Measurements from ENCODE around the gene PIGN.
"Not testable (repeated sequence)": the region's sequence is repeated elsewhere in the genome, so short reads cannot be mapped to it uniquely, and the experiment has no call there.

Gene PIGN

DNA sequence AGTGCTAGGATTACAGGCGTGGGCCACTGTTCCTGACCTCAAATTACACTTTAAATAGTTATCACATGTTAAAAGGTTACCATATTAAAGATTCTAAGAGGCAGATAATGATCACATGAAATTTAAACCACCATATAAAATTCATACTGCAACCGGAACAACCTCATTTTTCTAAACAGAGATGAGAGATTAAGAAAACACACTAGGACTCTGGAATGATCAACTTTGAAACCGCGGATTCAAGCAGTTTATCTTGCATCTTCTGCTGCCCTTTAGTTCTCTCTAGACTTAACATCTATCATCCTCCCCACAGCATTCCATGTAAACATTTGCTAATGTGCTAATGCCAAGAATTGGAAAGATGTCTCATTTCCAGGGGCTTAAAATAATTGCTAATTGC lies 115.8 kb downstream of the PIGN start:
- in situ Hi-C loops (cut with MboI; ENCODE audit: low sequenced_read_pairs) = no loop called here

DNA sequence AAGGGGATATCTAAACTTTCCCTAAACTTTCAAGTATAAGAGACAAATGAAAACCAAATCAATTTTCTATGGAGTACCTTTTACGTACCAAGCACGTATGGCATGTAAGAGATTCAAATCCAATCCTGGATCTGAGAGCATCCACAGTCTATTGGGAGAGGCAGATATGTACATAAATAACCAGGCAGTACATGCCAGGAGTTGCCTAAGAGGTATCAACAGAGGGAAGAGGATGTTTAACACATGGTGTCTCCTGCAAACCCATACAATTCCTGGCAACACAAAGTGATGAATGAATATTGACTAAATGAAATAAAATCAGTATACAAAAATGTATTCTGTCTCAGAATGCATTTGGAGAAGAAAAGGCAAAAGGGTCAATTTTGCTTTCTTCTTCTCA lies 116.6 kb downstream of the PIGN start:
- in situ Hi-C loops (cut with MboI; ENCODE audit: low sequenced_read_pairs) = no loop called here

DNA sequence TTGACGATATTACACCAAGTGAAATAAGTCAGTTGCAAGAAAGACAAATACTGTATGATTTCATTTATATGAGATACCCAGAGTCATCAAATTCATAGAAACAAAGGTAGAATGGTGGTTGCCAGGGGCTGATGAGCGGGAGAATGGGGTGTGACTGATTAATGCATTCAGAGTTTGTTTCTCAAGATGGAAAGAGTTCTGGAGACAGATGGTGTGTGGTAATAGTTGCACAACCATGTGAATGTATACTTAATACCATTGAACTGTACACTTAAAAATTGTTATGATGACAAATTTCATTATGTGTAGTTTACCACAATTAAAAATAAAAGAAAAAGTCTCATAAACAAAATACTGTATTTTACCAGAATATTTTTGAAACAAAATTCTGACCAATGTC lies 117.3 kb downstream of the PIGN start:
- in situ Hi-C loops (cut with MboI; ENCODE audit: low sequenced_read_pairs) = no loop called here

DNA sequence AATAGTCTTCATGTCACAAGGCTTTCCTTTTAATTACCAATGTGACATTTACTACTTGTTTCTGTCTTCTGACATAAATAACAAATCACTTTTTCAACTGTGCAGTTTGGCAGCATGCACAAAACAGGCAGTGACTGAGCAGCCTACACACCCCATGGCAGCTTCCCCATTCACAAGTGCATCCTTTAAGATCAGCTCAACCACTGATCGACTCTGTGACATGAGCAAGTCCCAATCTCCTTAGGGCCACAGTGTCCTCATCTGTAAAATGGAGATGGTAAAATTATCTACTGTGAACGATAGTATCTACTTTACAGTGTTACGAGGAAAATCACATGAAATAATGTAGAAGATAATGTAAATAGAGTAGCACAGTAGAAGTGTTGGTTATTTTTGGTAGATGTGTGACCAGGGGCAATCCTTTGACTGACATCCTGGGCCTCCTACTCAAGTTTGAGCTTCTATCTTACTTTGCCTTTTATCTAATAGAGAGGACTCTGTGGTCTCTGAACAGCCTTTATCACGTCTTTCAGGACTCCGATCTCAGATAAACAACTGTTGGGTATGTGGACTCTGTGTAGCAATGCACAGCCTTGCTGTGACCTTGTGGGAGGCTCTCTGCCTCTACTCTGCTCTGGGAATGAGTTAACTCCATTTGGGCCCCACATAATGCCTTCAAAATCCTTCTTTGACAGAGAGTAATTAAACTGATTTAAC lies 120.6 kb downstream of the PIGN start:
- in situ Hi-C loops (cut with MboI; ENCODE audit: low sequenced_read_pairs) = no loop called here

DNA sequence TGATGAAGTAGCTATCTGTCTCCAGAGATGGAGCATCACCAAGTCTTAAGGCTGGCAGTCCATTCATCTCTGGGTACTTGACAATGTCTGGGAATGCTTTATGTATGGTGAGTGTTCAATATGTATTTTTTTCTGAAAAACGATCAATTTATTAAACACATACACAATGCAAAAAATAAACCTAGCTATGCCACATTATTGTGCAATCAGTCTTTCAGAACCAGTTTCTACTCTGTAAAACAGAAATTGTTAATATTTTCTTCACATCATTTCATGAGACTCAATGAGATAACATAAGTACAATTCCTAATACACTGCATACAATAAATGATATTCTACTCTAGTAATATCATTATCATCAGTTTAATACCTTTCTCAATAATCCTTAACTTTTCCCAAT lies 122.5 kb downstream of the PIGN start:
- in situ Hi-C loops (cut with MboI; ENCODE audit: low sequenced_read_pairs) = no loop called here

DNA sequence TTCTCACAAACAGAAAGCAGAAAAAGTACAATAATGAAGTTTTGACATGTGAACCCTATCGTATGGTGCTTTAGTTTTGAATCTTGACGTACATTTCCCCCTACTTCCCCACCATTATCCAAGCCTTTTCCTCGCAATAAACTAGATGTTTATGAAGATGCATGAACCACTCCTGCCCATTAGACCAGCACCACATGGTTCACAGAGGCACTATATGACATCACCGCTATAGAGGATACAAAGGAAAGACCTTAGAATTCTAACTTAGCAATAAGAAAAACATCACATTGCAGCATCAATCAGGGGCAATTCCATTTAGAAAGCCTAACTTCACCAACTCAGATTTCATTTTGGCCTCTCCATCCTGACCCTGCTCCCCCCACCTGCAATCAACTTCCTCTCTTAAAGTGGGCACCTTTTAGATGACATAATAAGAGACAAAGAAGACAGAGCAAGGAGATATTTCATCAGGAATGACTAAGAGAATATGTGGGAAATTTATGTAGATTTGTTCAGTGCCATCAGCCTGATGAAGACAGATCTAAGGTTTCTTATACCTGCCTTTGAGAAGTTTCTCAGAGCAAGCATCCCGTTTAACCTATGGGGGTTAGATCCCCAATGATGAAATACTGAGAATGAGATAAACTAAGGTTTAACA lies 124.9 kb downstream of the PIGN start:
- in situ Hi-C loops (cut with MboI; ENCODE audit: low sequenced_read_pairs) = no loop called here

DNA sequence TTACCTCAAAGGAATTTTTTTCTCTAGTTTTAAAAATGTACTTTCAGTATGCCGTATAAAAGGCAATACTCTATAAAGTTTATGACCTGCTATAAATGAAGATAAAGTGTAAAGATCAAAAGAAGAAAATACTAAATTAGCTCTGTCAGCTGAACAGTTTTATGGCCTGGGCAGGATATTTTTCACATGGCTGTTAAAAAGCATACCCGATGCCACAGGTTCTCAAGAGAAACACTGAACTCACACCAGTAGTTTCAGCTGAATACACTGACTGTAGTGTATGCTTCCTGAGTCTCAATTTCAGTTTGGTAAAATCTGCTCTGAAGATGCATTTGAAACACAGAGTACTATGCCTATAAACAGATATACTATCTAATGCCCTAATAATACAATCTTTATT lies 126.0 kb downstream of the PIGN start:
- in situ Hi-C loops (cut with MboI; ENCODE audit: low sequenced_read_pairs) = no loop called here

DNA sequence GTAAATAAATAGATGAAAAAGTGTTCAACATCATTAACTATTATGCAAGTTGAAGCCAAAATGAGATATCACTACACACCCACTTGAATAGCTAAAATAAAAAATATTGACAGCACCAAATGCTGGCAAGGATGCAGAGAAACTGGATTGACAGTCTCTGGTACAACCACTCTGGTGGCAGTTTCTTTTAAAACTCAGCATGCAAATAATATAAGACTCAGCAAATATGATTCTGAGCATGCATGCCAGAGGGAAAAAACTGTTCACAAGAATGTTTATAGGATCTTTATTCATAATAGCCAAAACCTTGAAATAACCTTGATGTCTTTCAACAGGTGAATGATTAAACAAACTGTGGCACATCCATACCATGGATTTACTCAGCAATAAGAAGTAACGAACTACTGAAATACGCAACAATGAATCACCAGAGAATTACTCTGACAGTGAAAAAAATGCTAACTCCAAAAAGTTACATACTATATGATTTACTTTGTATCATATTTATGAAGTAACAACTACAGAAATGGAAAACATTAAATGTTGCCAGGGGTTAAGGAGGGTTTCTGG lies 131.8 kb downstream of the PIGN start:
- in situ Hi-C loops (cut with MboI; ENCODE audit: low sequenced_read_pairs) = no loop called here

DNA sequence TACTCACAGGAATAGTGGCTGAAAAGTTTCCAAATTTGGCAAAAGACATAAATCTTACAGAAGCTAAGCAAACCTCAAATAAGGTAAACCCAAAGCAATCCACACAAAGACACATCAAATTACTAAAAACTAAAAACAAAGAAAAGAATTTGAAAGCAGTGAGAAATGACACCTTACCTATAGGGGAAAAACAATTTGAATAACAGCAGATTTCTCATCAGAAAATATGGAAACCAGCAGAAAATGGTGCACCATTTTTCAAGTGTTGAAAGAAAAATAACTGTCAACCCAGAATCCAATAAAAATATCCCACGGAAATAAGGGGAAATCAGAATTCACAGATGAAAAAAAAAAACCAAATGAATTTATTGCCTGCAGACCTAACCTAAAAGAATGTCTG lies 138.6 kb downstream of the PIGN start:
- in situ Hi-C loops (cut with MboI; ENCODE audit: low sequenced_read_pairs) = no loop called here

DNA sequence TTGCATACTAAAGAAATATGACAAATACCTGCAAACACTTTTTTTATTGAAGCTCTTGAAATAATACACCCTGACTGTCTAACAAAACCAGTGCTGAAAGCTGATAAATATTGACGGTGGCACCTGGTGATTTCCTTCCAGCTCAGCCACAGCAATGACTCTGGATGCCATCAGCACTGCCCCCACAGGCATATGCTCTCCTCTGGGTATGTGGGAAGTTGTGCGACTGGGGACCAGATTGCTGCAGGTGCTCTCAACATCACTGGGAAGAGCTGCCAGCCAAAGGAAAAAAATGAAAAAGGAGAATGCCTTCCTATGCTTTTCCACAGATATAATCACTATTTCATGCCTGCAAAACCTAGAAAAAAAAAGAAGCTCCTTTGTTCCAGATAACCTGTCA lies 141.5 kb downstream of the PIGN start:
- in situ Hi-C loops (cut with MboI; ENCODE audit: low sequenced_read_pairs) = no loop called here

DNA sequence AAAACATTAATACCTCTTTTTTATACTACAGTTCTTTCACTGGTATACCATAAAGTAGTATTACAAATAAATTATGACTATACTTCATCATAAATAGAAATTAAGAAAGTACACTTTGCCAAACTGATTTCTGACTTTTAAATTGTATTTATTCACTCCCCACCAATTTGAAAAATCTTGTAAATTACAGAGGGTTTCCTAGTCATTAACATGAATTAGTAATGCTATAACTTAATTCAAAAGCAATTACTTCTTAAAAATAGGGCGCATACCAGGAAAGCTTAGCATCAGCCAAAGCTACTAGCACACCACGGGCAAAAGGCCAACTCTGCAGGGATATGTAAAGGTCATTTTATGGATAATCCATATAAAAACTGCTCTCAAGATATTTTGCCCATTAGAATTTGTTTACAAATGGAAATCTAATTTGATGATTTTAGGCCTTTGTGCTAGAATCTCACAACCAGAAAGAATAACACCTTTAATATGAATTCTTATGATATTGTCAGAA lies 142.3 kb downstream of the PIGN start:
- in situ Hi-C loops (cut with MboI; ENCODE audit: low sequenced_read_pairs) = no loop called here

DNA sequence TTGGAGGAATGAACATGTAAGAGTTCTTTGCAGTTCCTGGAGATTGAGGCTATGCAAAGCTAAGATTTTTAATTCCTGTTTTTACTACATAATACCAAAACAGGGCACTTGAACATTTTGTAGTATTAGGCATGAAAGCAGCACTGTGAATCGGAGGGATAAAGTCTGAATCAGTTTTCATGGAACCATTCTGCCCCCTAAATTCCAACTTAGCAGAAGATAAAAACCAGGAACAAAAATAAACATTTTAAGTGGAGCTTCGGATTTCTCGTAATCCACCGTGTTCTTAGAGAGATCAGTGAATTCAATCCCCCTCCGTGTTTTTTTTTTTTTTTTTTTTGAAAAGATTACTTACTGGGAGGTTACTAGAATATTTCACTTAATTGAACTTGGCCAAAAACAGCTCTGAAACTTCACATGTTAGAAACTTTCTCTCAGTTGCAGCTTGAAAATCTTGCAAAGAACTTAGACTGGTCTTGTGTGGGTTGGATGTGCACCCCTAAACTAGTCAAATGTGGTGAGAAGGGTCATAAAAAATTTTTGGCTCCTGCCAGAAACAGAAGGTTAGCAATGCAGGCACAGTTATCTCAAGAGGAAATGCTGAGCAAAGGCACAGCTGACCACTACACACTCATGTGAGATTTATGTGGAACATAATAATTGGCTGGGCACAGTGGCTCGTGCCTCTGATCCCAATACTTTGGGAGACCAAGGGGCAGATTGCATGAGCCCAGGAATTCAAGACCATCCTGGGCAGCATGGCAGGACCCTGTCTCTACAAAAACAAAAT lies 148.7 kb downstream of the PIGN start:
- in situ Hi-C loops (cut with MboI; ENCODE audit: low sequenced_read_pairs) = no loop called here

DNA sequence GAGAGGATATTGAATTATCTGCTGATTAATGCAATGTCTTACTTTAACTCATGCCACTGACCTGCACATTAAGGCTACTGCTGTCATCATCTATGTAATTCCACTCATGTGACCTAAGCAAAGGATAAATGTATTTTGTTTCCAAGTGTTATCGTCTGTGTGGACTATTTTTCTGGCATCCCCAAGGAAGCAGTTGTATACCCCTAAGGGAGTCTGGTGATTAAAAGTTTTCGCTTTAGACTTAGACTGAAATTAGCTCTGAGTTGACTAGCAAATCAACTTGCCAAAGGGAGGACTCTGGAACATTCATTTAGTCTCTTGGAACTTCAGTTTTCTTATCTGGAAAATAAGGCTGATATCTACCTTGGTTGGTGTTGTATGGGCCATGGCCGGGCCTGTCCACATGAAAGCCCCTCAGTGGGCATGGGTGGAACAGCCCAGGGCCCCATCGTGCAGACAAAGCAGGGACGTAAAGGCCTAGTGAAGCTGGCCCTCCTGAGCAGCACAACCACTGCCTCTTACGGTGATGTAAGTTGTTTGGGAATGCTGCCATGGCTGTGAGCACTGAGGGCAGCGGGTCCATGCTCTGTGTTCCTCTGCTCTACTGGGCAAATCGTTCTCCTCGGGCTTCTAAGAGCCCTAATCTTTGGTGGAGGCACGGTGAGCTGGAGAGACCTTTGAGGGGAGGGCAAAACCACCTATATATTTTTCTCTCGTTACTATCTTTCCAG lies 149.7 kb downstream of the PIGN start:
- in situ Hi-C loops (cut with MboI; ENCODE audit: low sequenced_read_pairs) = no loop called here

DNA sequence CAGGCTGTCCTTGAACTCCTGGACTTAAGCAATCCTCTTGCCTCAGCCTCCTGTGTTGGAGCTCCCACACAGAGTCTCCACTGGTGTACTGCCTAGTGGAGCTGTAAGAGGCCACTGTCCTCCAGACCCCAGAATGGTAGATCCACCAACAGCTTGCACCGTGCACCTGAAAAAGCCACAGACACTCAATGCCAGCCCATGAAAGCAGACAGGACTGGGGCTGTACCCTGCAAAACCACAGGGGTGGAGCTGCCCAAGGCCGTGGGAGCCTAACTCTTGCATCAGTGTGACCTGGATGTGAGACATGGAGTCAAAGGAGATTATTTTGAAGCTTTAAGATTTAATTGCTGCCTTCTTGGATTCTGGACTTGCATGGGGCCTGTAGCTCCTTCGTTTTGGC lies 152.6 kb downstream of the PIGN start:
- in situ Hi-C loops (cut with MboI; ENCODE audit: low sequenced_read_pairs) = not testable (repeated sequence)

DNA sequence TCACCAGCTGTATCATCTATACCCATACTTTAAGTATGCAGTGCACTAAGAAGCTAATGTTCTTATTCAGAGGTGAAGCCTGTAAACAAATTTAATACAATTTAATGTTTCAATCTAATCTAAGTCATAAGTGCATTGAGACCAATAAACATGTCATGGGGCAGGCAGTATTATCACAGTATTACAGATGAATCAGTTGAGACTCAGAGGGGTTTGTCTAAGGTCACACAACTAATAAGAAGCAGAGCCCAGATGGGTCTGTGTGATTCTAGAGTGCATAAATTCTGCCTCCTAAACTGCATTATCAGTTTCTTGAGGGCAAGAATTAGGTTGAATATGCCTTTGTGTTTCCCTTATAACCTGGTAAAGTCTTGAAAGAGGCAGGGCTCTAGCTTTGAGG lies 153.1 kb downstream of the PIGN start:
- in situ Hi-C loops (cut with MboI; ENCODE audit: low sequenced_read_pairs) = no loop called here

DNA sequence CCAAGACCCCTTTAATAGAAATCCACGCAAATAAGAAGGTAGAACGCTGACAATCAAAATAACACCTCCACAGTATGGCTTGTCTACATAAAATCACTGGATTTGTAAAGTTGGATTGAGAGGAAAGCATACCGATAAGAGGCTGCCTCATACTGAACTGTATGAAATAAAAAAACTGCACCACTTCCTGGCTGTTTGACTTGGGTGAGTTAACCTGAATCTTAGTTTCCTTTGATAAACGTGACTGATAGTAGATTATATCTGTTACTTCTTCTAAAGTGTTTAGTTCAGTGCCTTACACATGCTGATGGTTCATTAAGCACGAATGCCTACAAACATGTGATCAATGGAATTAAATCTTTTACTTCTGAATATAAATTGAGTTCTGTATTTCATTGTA lies 153.6 kb downstream of the PIGN start:
- in situ Hi-C loops (cut with MboI; ENCODE audit: low sequenced_read_pairs) = no loop called here

DNA sequence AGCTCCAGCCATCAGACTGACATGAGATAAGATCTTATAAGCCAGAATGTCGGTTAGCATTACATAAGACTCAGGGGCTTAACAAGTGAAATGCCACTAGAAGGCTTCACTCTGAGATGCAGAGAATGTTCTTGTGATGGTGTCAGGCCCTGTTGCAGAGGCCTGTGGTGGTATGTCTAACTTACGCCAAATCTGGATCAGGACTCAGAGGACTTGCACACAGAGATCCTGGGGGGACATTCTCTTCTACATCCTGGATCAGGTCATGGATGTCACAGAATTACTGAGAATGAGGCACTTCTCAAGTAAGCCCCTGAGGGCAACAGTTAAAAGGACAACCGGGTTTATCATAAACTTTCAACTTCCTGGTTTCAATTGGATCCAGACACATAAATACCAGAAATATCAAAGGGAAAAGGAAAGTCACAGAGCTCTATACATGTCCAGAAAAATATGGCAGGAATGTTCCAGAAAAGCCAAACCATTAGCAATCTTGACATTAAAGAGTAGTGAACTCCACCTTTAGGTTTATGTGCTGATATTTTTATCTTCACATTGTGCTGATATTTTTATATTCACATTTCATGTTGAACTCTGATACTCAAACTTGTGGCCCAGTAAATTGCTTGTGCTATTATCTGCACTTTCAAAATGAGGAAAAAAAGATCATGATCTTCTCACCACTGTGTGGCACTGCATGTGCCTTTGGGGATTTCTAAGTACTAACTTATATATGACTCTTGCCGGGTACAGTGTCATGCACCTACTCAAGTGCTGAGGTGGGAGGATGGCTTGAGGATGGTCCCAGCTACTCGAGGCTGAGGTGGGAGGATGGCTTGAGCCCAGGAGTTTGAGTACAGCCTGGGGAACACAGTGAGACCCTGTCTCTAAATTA lies 156.5 kb downstream of the PIGN start:
- in situ Hi-C loops (cut with MboI; ENCODE audit: low sequenced_read_pairs) = no loop called here

DNA sequence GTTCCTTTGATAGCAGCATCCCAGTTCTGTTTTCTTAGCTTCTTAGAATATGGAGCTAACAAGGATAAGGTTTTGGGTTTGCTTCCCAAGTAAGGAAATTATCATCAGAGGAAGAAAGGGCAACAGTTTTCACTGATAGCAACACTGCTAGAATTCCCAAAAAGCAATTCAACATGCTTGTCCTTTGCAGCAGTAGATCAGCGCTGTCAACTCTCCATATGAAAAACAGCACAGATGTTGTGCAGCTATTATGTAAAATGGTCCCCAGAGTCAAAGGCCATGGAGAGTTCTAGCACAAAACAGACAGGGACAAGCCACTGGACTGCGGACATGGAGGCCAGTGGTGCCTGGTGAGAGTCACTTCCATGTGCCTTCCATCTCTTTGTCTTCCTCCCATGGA lies 158.1 kb downstream of the PIGN start:
- in situ Hi-C loops (cut with MboI; ENCODE audit: low sequenced_read_pairs) = no loop called here

DNA sequence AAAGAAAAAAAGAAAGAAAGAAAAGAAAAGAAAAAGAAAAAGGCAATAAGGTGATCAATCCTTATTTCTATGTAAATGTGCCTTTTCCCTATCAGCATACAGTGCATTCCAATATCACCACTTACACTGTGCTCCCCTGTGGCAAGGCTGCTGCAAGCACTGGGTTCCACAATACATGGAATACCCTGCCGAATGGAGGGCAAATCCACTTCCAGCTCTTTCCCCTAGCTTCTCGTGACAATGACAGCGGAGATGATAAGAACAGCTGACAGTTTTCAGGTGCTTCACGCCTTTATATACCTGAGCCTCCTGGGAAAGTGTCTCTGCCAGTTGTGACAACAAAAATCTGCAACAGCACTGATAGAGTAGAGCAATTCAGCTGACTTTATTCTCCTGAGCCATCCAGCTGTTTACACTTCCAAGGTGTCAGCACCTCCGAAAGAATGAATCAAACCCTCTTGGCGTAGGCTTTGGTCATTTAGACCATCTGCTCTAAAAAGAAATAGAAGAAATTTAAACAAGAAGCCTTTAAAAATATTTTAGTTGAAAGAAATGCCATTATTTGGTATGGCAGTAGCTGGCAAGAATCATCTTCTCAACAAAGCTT lies 158.8 kb downstream of the PIGN start:
- in situ Hi-C loops (cut with MboI; ENCODE audit: low sequenced_read_pairs) = no loop called here

All from HL-60/S4 treated with phorbol 12-myristate 13-acetate at 8.2 ng/mL for 4 days and 3 days (cell line).